OCI-LY7 (cell line): ENCODE results near the gene ACVR1.

Source experiments
- CTCF ChIP-seq: fragments of 200-600 bp; sonication (generic); conservative IDR thresholded peaks from 2 replicates; pipeline ENCODE4 v1.5.1; 2014; ENCODE audit warnings: mild to moderate bottlenecking, antibody characterized with exemption, low read length, moderate library complexity, mixed read lengths
- EZH2phosphoT487 ChIP-seq: fragments of 200-600 bp; sonication (generic); IDR thresholded peaks from 2 replicates; pipeline ENCODE4 v1.6.1; 2018; ENCODE audit warnings: low read depth, borderline replicate concordance, mild to moderate bottlenecking, mixed run types, antibody characterized with exemption, low read length, moderate library complexity, mixed read lengths

- TF ChIP-seq CTCF, result no peak
- TF ChIP-seq EZH2phosphoT487, result no peak
Measured at GRCh38 chr2:157880927-157881326, 4.8 kb upstream of the ACVR1 start.
